Colonic mucosa (tissue), 4 donors: Measurements from ENCODE around the gene NOX4. TPM values are rescaled to one million over a fixed set of nuclear protein-coding genes. Genes with fewer than 3 reads are reported as not detected.
"Not testable (repeated sequence)": the region's sequence is repeated elsewhere in the genome, so short reads cannot be mapped to it uniquely, and the experiment has no call there.

Experiments
- DNase-seq: peaks from one replicate; pipeline ENCODE4 v3.0.0-alpha.2; 2020
- H3K27ac ChIP-seq: fragments of 200-600 bp; one replicate; pipeline ENCODE4 v1.8.0; 2021
- H3K27me3 ChIP-seq: fragments of 200-600 bp; one replicate; pipeline ENCODE4 v1.8.0; 2021
- H3K36me3 ChIP-seq: fragments of 200-600 bp; one replicate; pipeline ENCODE4 v1.8.0; 2021
- H3K4me1 ChIP-seq: fragments of 200-600 bp; one replicate; pipeline ENCODE4 v1.8.0; 2021; ENCODE audit warnings: mild to moderate bottlenecking
- H3K4me3 ChIP-seq: fragments of 200-600 bp; one replicate; pipeline ENCODE4 v1.8.0; 2021
- H3K9ac ChIP-seq, 2 donors: one replicate each; pipeline ENCODE4 v1.7.0; 2013; ENCODE audit warnings: control low read depth in 2 of 2, low read depth in 2 of 2, low read length in 2 of 2
- H3K9me3 ChIP-seq: fragments of 200-600 bp; one replicate; pipeline ENCODE4 v1.8.0; 2021
- CTCF ChIP-seq: fragments of 200-600 bp; IDR thresholded peaks from one replicate; pipeline ENCODE4 v1.8.0; 2022; ENCODE audit warnings: antibody characterized with exemption, mild to moderate bottlenecking
- intact Hi-C: fragments of 100-400 bp; cut with DNase I; formaldehyde crosslinking; loops from one replicate; pipeline ENCODE4 v1.14.1; 2022
- total RNA-seq, 2 donors: library from RNA; stranded (reverse); fragmentation: NEBNext Ultra II Directional in 1 of 2; extraction: Animal tissue kit (Norgen Biotek cat#: 25700) in 1 of 2; gene quantifications; one replicate each; pipeline ENCODE4 v1.2.1, GENCODE V29; 2021
- donor health status: healthy.
- donor health status: DM: no; HTN: no; CAD: no.
- donor health status: DM: no; HTN: no; CAD: no.

The NOX4 gene
- total RNA-seq, 2 donors from 2014 or later: 0.35 TPM; not detected in 1

GRCh38 chr11:89321401-89321800 lies 169.8 kb downstream of the NOX4 start:
- no peak overlapping the region for H3K9ac ChIP-seq
- intact Hi-C loops: no loop called here
- no peak for DNase-seq
- no peak for TF ChIP-seq CTCF
- H3K4me3 ChIP-seq: no peak overlapping the region
- no peaks in the 10 kb centered on the region for H3K36me3 ChIP-seq
- no peaks in the 10 kb centered on the region for H3K9me3 ChIP-seq
- no peaks in the 10 kb centered on the region for H3K27me3 ChIP-seq
- no peak overlapping the region for H3K27ac ChIP-seq
- H3K4me1 ChIP-seq: no peaks in the 10 kb centered on the region

GRCh38 chr11:89310607-89311006 lies 180.6 kb downstream of the NOX4 start:
- DNase-seq, H3K27me3 ChIP-seq, H3K4me1 ChIP-seq, intact Hi-C loops, H3K9me3 ChIP-seq, H3K27ac ChIP-seq, H3K9ac ChIP-seq, H3K36me3 ChIP-seq, H3K4me3 ChIP-seq: not testable (repeated sequence)

GRCh38 chr11:89309321-89309985 lies 181.7 kb downstream of the NOX4 start:
- H3K9ac ChIP-seq, H3K27ac ChIP-seq, DNase-seq, H3K4me1 ChIP-seq, H3K27me3 ChIP-seq, H3K4me3 ChIP-seq, H3K36me3 ChIP-seq, intact Hi-C loops, H3K9me3 ChIP-seq: not testable (repeated sequence)

- H3K36me3 ChIP-seq, DNase-seq, H3K9me3 ChIP-seq, H3K4me1 ChIP-seq, H3K4me3 ChIP-seq, H3K27me3 ChIP-seq, H3K27ac ChIP-seq, H3K9ac ChIP-seq, intact Hi-C loops: not testable (repeated sequence)
These were observed 182.9 kb downstream of the NOX4 start for GRCh38 chr11:89308272-89308671.

GRCh38 chr11:89303029-89303428 lies 188.1 kb downstream of the NOX4 start:
- H3K36me3 ChIP-seq, intact Hi-C loops, H3K9ac ChIP-seq, DNase-seq, H3K27ac ChIP-seq, H3K27me3 ChIP-seq, H3K4me3 ChIP-seq, H3K9me3 ChIP-seq, H3K4me1 ChIP-seq: not testable (repeated sequence)

- intact Hi-C loops, H3K4me3 ChIP-seq, H3K9me3 ChIP-seq, H3K27me3 ChIP-seq, H3K9ac ChIP-seq, H3K27ac ChIP-seq, H3K36me3 ChIP-seq, H3K4me1 ChIP-seq, DNase-seq: not testable (repeated sequence)
These were observed 196.2 kb downstream of the NOX4 start for GRCh38 chr11:89295023-89295422.

- H3K4me1 ChIP-seq: no peaks in the 10 kb centered on the region
- H3K9ac ChIP-seq: no peak overlapping the region
- DNase-seq: no peak
- H3K36me3 ChIP-seq: no peaks in the 10 kb centered on the region
- H3K9me3 ChIP-seq: no peaks in the 10 kb centered on the region
- TF ChIP-seq CTCF: no peak
- H3K27ac ChIP-seq: no peak overlapping the region
- no peaks in the 10 kb centered on the region for H3K27me3 ChIP-seq
- H3K4me3 ChIP-seq: no peak overlapping the region
- intact Hi-C loops: no loop called here
These were observed 197.1 kb downstream of the NOX4 start for GRCh38 chr11:89293965-89294679.

GRCh38 chr11:89288004-89288403 lies 203.2 kb downstream of the NOX4 start:
- H3K36me3 ChIP-seq, intact Hi-C loops, H3K9ac ChIP-seq, H3K4me3 ChIP-seq, H3K27me3 ChIP-seq, H3K27ac ChIP-seq, H3K9me3 ChIP-seq, DNase-seq, H3K4me1 ChIP-seq: not testable (repeated sequence)

- H3K4me1 ChIP-seq, H3K36me3 ChIP-seq, H3K4me3 ChIP-seq, DNase-seq, H3K9ac ChIP-seq, H3K9me3 ChIP-seq, H3K27ac ChIP-seq, intact Hi-C loops, H3K27me3 ChIP-seq: not testable (repeated sequence)
These were observed 204.6 kb downstream of the NOX4 start for GRCh38 chr11:89286601-89287000.

- intact Hi-C loops, DNase-seq, H3K36me3 ChIP-seq, H3K27ac ChIP-seq, H3K27me3 ChIP-seq, H3K4me3 ChIP-seq, H3K9ac ChIP-seq, H3K9me3 ChIP-seq, H3K4me1 ChIP-seq: not testable (repeated sequence)
These were observed 210.0 kb downstream of the NOX4 start for GRCh38 chr11:89281032-89281677.
